NB4 (cell line): ENCODE measurements around the gene HS3ST1.

Source experiments
- DNase-seq: peaks from one replicate; pipeline ENCODE4 v3.0.0; 2010; ENCODE audit warnings: low read depth
- H3K4me3 ChIP-seq: one replicate; pipeline ENCODE4 v1.5.1; 2011; ENCODE audit warnings: mild to moderate bottlenecking, low read depth, low read length, moderate library complexity
- CTCF ChIP-seq: IDR thresholded peaks from one replicate; pipeline ENCODE4 v1.5.1; 2012; ENCODE audit warnings: low read depth, low read length
- MYC ChIP-seq: IDR thresholded peaks from 2 replicates; pipeline ENCODE4 v1.6.1; 2011; ENCODE audit warnings: low read depth, low read length
- POLR2A ChIP-seq: IDR thresholded peaks from 2 replicates; pipeline ENCODE4 v1.6.1; 2011; ENCODE audit warnings: mild to moderate bottlenecking; ENCODE audit not compliant: insufficient read length; ENCODE audit errors: extremely low read depth
- TF ChIP-seq, protein P1 (sequence below): IDR thresholded peaks from 2 replicates; pipeline ENCODE4 v1.6.1; 2011; ENCODE audit warnings: low read depth, low read length

Gene HS3ST1

DNA sequence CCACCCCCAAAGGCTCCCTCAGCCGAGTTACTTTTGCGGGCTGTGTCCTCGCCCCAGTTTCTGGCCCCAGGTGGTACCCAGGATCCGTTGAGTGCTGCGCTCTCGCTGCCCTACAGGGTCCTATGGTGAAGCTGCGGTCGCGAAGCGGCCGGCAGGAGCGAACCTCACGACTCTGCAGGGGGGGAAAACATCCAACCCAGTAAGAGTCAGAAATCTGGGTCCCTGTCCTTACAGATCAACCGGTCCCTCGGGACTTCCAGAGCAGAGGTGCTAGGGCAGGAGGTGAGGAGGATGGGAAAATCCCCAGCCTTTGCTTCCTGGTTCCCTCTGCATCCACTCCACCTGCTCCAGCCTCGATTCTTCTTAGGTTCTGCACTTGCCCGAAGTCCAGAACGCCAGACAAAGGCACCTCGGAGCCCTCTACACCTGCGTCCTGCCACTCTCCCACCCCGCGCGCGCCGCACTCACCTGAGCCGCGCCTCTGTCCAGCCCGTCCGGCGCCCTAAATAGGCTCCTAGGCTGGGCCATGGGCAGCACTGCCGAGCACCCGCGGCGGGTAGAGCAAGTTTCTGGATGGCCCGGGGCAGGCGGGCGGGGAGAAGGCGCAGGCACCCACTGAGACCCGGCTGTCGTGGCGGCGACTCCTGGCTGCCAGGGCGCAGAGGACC lies at the start of gene HS3ST1:
Gene HS3ST1, minus strand, starts transcription at position 664 of the 668 bp plus-strand sequence. CDS start 28,889 bp downstream, outside the sequence.
- no peak for DNase-seq
- no peak for TF ChIP-seq MYC
- TF ChIP-seq, protein P1, sequence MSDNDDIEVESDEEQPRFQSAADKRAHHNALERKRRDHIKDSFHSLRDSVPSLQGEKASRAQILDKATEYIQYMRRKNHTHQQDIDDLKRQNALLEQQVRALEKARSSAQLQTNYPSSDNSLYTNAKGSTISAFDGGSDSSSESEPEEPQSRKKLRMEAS: no peak
- no peak for TF ChIP-seq POLR2A
- TF ChIP-seq CTCF: no peak
- H3K4me3 ChIP-seq: no peak within 1 kb of the TSS

DNA sequence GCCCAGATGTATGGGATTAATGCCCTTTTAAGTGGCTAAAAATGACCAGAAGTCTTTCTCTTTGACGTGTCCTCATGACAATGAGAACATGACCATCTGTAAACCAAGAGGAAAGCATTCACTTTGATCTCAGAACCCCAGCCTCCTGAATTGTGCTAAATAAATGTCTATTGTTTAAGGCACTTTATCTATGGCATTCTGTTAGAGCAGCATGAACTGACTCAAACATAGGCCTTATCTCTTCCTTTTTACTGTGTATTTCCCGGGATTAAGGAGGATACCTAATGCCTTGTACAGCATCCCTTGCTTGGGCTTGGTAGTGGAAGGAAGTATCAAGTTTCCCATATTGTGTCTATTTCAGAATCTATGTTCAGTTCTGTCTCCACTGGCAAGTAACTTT lies 47.2 kb upstream of the HS3ST1 start:
- TF ChIP-seq MYC (no peak), CTCF (no peak), POLR2A (no peak)
- TF ChIP-seq, protein P1: no peak
- no peak for DNase-seq
- no peak overlapping the region for H3K4me3 ChIP-seq

GRCh38 chr4:11474146-11474545 lies 45.5 kb upstream of the HS3ST1 start:
- no peak overlapping the region for H3K4me3 ChIP-seq
- peak; percentile 28 for DNase-seq
- TF ChIP-seq POLR2A (no peak), MYC (no peak), CTCF (no peak)
- TF ChIP-seq, protein P1: peak; percentile 38; the same call in 1 of the 2 replicates

GRCh38 chr4:11472535-11472934 lies 43.8 kb upstream of the HS3ST1 start:
- H3K4me3 ChIP-seq: no peak overlapping the region
- DNase-seq: no peak
- TF ChIP-seq CTCF (no peak), POLR2A (no peak), MYC (no peak)
- TF ChIP-seq, protein P1: no peak

GRCh38 chr4:11471618-11472017 lies 42.9 kb upstream of the HS3ST1 start:
- peak; percentile 66 for DNase-seq
- peak; percentile 43; the same call in 1 of the 2 replicates for TF ChIP-seq MYC
- TF ChIP-seq CTCF: no peak
- no peak for TF ChIP-seq POLR2A
- TF ChIP-seq, protein P1: 0 out of 2 replicates have a peak, but pooled peaks have one; percentile 32
- H3K4me3 ChIP-seq: peak overlapping the region; percentile 2
